ENCODE measurements around the gene ARMC9.

Gene ARMC9

DNA sequence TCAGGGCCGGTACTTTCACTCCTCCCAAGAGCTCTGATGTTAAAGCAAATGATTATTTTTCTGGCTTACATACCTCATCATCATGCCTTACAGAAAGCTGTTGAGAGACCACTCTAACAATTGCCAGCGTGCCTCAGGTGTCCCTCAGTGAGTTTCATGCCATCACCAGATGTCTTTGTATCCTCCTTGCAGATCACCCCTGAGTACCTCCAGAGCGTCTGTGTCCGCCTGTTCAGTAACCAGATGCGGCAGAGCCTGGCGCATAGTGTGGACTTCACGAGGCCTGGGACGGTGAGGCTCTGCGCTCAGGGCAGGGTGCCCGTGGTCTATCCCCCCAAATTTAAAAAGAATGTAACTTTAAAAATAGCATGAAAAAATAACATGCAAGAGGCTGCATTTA, 41.3 kb downstream of the ARMC9 start (continued):
- TF ChIP-seq ZNF501 (tag by site-specific recombination; IDR thresholded peaks at IDR 0.05) (no peak), ZNF239 (tag by site-specific recombination; IDR thresholded peaks at IDR 0.05) (no peak), ZNF654 (tag by site-specific recombination; IDR thresholded peaks at IDR 0.05; ENCODE audit: low read depth) (no peak), ZNF791 (tag by site-specific recombination; IDR thresholded peaks at IDR 0.05) (no peak), ZNF707 (tag by site-specific recombination; IDR thresholded peaks at IDR 0.05) (no peak), ZNF341 (tag by site-specific recombination; IDR thresholded peaks at IDR 0.05; ENCODE audit: low read depth) (no peak), ZNF248 (tag by site-specific recombination; IDR thresholded peaks at IDR 0.05) (no peak), KLF16 (tag by site-specific recombination; IDR thresholded peaks at IDR 0.05) (no peak), ZBTB48 (tag by site-specific recombination; IDR thresholded peaks at IDR 0.05) (no peak)

DNA sequence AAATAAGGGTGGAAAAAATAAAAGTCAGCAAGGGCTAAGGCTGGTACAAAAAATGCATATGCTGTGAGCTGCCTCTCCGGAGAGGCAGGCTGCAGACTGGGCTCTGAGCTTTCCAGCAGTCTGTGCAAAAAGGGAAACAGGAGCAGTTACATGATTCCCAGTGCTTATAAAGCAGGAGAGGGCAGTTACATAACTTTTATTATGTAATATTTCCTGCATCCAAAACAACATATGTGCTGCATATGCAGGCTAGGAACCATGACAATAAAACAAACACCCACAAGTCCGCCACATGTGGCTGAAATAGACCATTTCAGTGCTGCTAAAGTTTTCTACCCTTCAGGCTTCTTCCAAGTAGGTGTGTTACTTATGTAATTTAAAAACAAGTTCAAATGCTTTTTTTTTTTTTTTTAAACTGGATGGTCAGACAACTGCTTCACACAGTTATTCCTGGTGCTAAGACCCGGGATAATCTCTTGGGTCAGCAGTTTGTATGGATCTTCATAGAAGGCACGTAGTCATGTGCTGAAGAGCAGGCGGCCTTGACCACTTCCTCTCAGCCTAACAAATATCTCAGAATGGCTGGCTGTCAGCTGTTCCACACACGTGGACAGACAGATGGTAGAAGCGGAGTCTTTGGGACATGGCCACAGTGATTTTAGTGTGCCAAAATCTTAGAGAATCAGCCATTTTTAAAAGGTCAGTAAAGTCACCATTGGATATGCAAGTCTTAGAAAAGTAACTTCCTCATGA, 43.5 kb downstream of the ARMC9 start:
- CTCF ChIA-PET: interaction anchor here (1.0 kb wide), 1 partner anchor 14 kb away, joined by 3 read pairs; no protein-coding TSS in a partner anchor
- POLR2A ChIA-PET: no interaction called here

More for the DNA sequence above, 43.5 kb downstream of the ARMC9 start:
- H3K4me1 ChIP-seq (ENCODE audit: control insufficient read depth, insufficient read depth, low read length): peaks cover 22% of the 10 kb centered on the region
- H3K27ac ChIP-seq (ENCODE audit: extremely low read depth, low read depth, low read length): no peak overlapping the region
- no peaks in the 10 kb centered on the region for H3K9me3 ChIP-seq (ENCODE audit: control insufficient read depth, insufficient read depth, low read depth, low read length)
- H3K4me3 ChIP-seq (ENCODE audit: low read depth, low read length): no peak overlapping the region
- peaks cover 0 to 14% of the 10 kb centered on the region in 2 experiments; a peak in 2 of 3 replicates for H3K36me3 ChIP-seq (ENCODE audit: control insufficient read depth in 2 of 2, insufficient read depth in 1 of 2, low read length in 2 of 2)
- no peak for TF ChIP-seq ZNF146 (tag by site-specific recombination; IDR thresholded peaks at IDR 0.05)
- TF ChIP-seq, protein P1, sequence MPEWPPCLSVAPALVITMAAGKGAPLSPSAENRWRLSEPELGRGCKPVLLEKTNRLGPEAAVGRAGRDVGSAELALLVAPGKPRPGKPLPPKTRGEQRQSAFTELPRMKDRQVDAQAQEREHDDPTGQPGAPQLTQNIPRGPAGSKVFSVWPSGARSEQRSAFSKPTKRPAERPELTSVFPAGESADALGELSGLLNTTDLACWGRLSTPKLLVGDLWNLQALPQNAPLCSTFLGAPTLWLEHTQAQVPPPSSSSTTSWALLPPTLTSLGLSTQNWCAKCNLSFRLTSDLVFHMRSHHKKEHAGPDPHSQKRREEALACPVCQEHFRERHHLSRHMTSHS (tag by site-specific recombination; IDR thresholded peaks at IDR 0.05): no peak
- TF ChIP-seq, protein P2, sequence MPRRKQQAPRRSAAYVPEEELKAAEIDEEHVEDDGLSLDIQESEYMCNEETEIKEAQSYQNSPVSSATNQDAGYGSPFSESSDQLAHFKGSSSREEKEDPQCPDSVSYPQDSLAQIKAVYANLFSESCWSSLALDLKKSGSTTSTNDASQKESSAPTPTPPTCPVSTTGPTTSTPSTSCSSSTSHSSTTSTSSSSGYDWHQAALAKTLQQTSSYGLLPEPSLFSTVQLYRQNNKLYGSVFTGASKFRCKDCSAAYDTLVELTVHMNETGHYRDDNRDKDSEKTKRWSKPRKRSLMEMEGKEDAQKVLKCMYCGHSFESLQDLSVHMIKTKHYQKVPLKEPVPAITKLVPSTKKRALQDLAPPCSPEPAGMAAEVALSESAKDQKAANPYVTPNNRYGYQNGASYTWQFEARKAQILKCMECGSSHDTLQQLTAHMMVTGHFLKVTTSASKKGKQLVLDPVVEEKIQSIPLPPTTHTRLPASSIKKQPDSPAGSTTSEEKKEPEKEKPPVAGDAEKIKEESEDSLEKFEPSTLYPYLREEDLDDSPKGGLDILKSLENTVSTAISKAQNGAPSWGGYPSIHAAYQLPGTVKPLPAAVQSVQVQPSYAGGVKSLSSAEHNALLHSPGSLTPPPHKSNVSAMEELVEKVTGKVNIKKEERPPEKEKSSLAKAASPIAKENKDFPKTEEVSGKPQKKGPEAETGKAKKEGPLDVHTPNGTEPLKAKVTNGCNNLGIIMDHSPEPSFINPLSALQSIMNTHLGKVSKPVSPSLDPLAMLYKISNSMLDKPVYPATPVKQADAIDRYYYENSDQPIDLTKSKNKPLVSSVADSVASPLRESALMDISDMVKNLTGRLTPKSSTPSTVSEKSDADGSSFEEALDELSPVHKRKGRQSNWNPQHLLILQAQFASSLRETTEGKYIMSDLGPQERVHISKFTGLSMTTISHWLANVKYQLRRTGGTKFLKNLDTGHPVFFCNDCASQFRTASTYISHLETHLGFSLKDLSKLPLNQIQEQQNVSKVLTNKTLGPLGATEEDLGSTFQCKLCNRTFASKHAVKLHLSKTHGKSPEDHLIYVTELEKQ (tag by site-specific recombination; IDR thresholded peaks at IDR 0.05; ENCODE audit: borderline replicate concordance): no peak
- TF ChIP-seq, protein P3, sequence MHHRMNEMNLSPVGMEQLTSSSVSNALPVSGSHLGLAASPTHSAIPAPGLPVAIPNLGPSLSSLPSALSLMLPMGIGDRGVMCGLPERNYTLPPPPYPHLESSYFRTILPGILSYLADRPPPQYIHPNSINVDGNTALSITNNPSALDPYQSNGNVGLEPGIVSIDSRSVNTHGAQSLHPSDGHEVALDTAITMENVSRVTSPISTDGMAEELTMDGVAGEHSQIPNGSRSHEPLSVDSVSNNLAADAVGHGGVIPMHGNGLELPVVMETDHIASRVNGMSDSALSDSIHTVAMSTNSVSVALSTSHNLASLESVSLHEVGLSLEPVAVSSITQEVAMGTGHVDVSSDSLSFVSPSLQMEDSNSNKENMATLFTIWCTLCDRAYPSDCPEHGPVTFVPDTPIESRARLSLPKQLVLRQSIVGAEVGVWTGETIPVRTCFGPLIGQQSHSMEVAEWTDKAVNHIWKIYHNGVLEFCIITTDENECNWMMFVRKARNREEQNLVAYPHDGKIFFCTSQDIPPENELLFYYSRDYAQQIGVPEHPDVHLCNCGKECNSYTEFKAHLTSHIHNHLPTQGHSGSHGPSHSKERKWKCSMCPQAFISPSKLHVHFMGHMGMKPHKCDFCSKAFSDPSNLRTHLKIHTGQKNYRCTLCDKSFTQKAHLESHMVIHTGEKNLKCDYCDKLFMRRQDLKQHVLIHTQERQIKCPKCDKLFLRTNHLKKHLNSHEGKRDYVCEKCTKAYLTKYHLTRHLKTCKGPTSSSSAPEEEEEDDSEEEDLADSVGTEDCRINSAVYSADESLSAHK (tag by site-specific recombination; IDR thresholded peaks at IDR 0.05): no peak
- TF ChIP-seq ZNF645 (tag by site-specific recombination; IDR thresholded peaks at IDR 0.05): no peak
- no peak for TF ChIP-seq ZNF623 (tag by site-specific recombination; IDR thresholded peaks at IDR 0.05)
- TF ChIP-seq ZNF792 (tag by site-specific recombination; IDR thresholded peaks at IDR 0.05): no peak
- TF ChIP-seq ZNF549 (tag by site-specific recombination; IDR thresholded peaks at IDR 0.05): no peak
- TF ChIP-seq ZNF830 (tag by site-specific recombination; IDR thresholded peaks at IDR 0.05; ENCODE audit: low read depth): no peak
- TF ChIP-seq ZNF530 (tag by site-specific recombination; IDR thresholded peaks at IDR 0.05; ENCODE audit: low read depth): no peak
- no peak for TF ChIP-seq ZBTB20 (tag by site-specific recombination; IDR thresholded peaks at IDR 0.05)
- no peak for TF ChIP-seq ZNF10 (tag by site-specific recombination; IDR thresholded peaks at IDR 0.05)
- no peak for TF ChIP-seq ZNF302 (tag by site-specific recombination; IDR thresholded peaks at IDR 0.05; ENCODE audit: low read depth)
- TF ChIP-seq ZBTB48 (tag by site-specific recombination; IDR thresholded peaks at IDR 0.05): no peak
- TF ChIP-seq ZNF548 (tag by site-specific recombination; IDR thresholded peaks at IDR 0.05): no peak
- no peak for TF ChIP-seq ZBTB21 (tag by site-specific recombination; IDR thresholded peaks at IDR 0.05)
